A549 (cell line): ENCODE results near the gene APOL2. TPM values are rescaled to one million over a fixed set of nuclear protein-coding genes. Genes with fewer than 3 reads are reported as not detected.
"Not testable (repeated sequence)": the region's sequence is repeated elsewhere in the genome, so short reads cannot be mapped to it uniquely, and the experiment has no call there.

Experiments
- ATAC-seq, 2 experiments: fragments of 200-7000 bp in 1 of 2; fragments of >200 bp in 1 of 2; cut with Nextera tagmentation in 1 of 2; cut with Tn5 transposase in 1 of 2; 3 replicates each; pipeline versions ENCODE4 v1.8.0 to v1.9.1; 2018 to 2020; ENCODE audit warnings: mild to moderate bottlenecking in 1 of 2, moderate library complexity in 1 of 2
- CTCF ChIA-PET: fragments of 300-600 bp; sonication (Branson Sonifier 250); formaldehyde crosslinking; extraction: SDS; loops from one replicate; lab custom pipeline; 2021; ENCODE audit warnings: antibody characterized with exemption, inconsistent platforms; lab: Yijun Ruan, JAX
- POLR2A ChIA-PET: fragments of 350-600 bp; formaldehyde crosslinking; extraction: SDS; loops from one replicate; lab custom pipeline; 2021; ENCODE audit warnings: antibody characterized with exemption, inconsistent platforms; lab: Yijun Ruan, JAX
- DNase-seq, 2 experiments: peaks; one replicate each; pipeline versions ENCODE4 v3.0.0 to v3.0.0-alpha.2; 2011 to 2016; ENCODE audit warnings: low read depth in 1 of 2, low spot score in 1 of 2
- FAIRE-seq: peaks from 2 replicates; lab custom pipeline; 2011; peaks lifted over from hg19 to GRCh38; lab: Jason Lieb, UNC
- H3K27ac ChIP-seq, 2 experiments: fragments of >200 bp; sonication (Bioruptor Twin); formaldehyde crosslinking; 3 replicates each; pipeline ENCODE4 v1.5.1; 2016 to 2017
- H3K4me1 ChIP-seq: fragments of >200 bp; sonication (Bioruptor Twin); formaldehyde crosslinking; 3 replicates; pipeline ENCODE4 v1.6.1; 2016
- H3K4me2 ChIP-seq: fragments of >200 bp; sonication (Bioruptor Twin); formaldehyde crosslinking; 3 replicates; pipeline ENCODE4 v1.6.1; 2016
- H3K4me3 ChIP-seq: fragments of >200 bp; sonication (Bioruptor Twin); formaldehyde crosslinking; 3 replicates; pipeline ENCODE4 v1.5.1; 2016
- H3K9me3 ChIP-seq: fragments of >200 bp; sonication (Bioruptor Twin); formaldehyde crosslinking; 3 replicates; pipeline ENCODE4 v1.6.1; 2016
- CBX2 ChIP-seq: fragments of 200-600 bp; sonication (generic); IDR thresholded peaks from 2 replicates; pipeline ENCODE4 v1.6.1; 2016; ENCODE audit warnings: low read depth, mild to moderate bottlenecking, borderline replicate concordance
- CEBPB ChIP-seq, 2 experiments: fragments of >200 bp in 1 of 2; sonication (Bioruptor Twin) in 1 of 2; formaldehyde crosslinking in 1 of 2; IDR thresholded peaks; 2 replicates each; pipeline ENCODE4 v1.6.1; 2012 to 2016
- HDAC2 ChIP-seq: fragments of 200-600 bp; sonication (generic); IDR thresholded peaks from 2 replicates; pipeline ENCODE4 v1.6.1; 2016
- HEYL ChIP-seq: fragments of 250-450 bp; sonication (Bioruptor Pico); IDR thresholded peaks from 2 replicates; pipeline ENCODE4 v1.8.0; 2021; ENCODE audit warnings: mild to moderate bottlenecking, moderate library complexity
- HOXB5 ChIP-seq: fragments of 250-450 bp; sonication (Bioruptor Pico); IDR thresholded peaks from 2 replicates; pipeline ENCODE4 v1.5.0; 2020; ENCODE audit warnings: mild to moderate bottlenecking, moderate library complexity
- JUNB ChIP-seq: fragments of >200 bp; sonication (Bioruptor Twin); formaldehyde crosslinking; IDR thresholded peaks from 2 replicates; pipeline ENCODE4 v1.6.1; 2016
- KDM1A ChIP-seq: fragments of 200-600 bp; sonication (generic); IDR thresholded peaks from 2 replicates; pipeline ENCODE4 v1.6.1; 2016; ENCODE audit warnings: low read depth, mild to moderate bottlenecking
- KDM5A ChIP-seq: fragments of 200-600 bp; sonication (generic); IDR thresholded peaks from 2 replicates; pipeline ENCODE4 v1.6.1; 2016; ENCODE audit warnings: antibody characterized with exemption, mild to moderate bottlenecking
- NPAS2 ChIP-seq: fragments of 250-450 bp; sonication (Bioruptor Pico); IDR thresholded peaks from 2 replicates; pipeline ENCODE4 v1.8.0; 2022; ENCODE audit warnings: mild to moderate bottlenecking, moderate library complexity, borderline replicate concordance
- RCOR1 ChIP-seq: fragments of 150-350 bp; IDR thresholded peaks from 2 replicates; pipeline ENCODE4 v1.6.1; 2014; ENCODE audit warnings: antibody characterized with exemption, low read length, low read depth
- TFCP2L1 ChIP-seq: fragments of 250-450 bp; sonication (Bioruptor Pico); IDR thresholded peaks from 2 replicates; pipeline ENCODE4 v1.5.0; 2021; ENCODE audit warnings: mild to moderate bottlenecking
- ZFP36 ChIP-seq: fragments of 450-650 bp; IDR thresholded peaks from 2 replicates; pipeline ENCODE4 v1.6.1; 2014; ENCODE audit warnings: borderline replicate concordance; ENCODE audit not compliant: partially characterized antibody
- ZNF302 ChIP-seq: fragments of 250-450 bp; sonication (Bioruptor Pico); IDR thresholded peaks from 2 replicates; pipeline ENCODE4 v1.9.0; 2021; ENCODE audit warnings: inconsistent platforms, mild to moderate bottlenecking, moderate library complexity
- WGBS: methylation state at CpG from one replicate; pipeline ENCODE4 v1.1.6; 2017; ENCODE audit errors: missing lambda C conversion rate; 5-methylcytosine and 5-hydroxymethylcytosine counted together
- polyA plus RNA-seq, 4 experiments: library from polyadenylated mRNA; depleted of rRNA in 3 of 4; stranded (reverse); fragments of >200 nt; fragmentation: RNase III in 1 of 4; extraction: RNeasy Plus Mini Kit Qiagen cat#74134 plus additional on column Dnase treatment in 1 of 4; gene quantifications; 2 replicates in 3 of 4; 3 replicates in 1 of 4; pipeline ENCODE4 v1.2.3, GENCODE V29; 2011 to 2017
- TF ChIP-seq, protein P1 (sequence below): fragments of 250-450 bp; sonication (Bioruptor Pico); IDR thresholded peaks from 2 replicates; pipeline ENCODE4 v1.5.0; 2020; ENCODE audit warnings: low read depth, mild to moderate bottlenecking, moderate library complexity
- TF ChIP-seq, protein P2 (sequence below): fragments of 450-650 bp; IDR thresholded peaks from 2 replicates; pipeline ENCODE4 v1.6.1; 2014; ENCODE audit warnings: antibody characterized with exemption

APOL2 gene
- polyA plus RNA-seq, 2 of the 4 experiments (the other 2 are of a cell fraction) = 8.7 to 23.8 TPM

GRCh38 chr22:36201630-36202319 lies 37.6 kb downstream of the APOL2 start, which contains the start of gene APOL4:
APOL4 (minus strand) TSS chr22:36201809; CDS start chr22:36201734, 75 bp downstream.
- Histone ChIP-seq H3K9me3 (no peaks in the 10 kb centered on the region), H3K4me1 (no peaks in the 10 kb centered on the region), H3K27ac (no peak within 1 kb of the TSS), H3K4me3 (no peak within 1 kb of the TSS), H3K4me2 (no peak within 1 kb of the TSS)
- DNase-seq = no peak
- 83% methylated on average over 11 of the region's 13 CpGs for WGBS
- TF ChIP-seq ZNF302 (CRISPR knock-in tag) (no peak), CEBPB (IDR thresholded peaks at IDR 0.05) (no peak), KDM5A (no peak), NPAS2 (CRISPR knock-in tag) (no peak), HDAC2 (no peak)
- TF ChIP-seq, protein P1, sequence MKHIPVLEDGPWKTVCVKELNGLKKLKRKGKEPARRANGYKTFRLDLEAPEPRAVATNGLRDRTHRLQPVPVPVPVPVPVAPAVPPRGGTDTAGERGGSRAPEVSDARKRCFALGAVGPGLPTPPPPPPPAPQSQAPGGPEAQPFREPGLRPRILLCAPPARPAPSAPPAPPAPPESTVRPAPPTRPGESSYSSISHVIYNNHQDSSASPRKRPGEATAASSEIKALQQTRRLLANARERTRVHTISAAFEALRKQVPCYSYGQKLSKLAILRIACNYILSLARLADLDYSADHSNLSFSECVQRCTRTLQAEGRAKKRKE (CRISPR knock-in tag) = no peak
- TF ChIP-seq, protein P2, sequence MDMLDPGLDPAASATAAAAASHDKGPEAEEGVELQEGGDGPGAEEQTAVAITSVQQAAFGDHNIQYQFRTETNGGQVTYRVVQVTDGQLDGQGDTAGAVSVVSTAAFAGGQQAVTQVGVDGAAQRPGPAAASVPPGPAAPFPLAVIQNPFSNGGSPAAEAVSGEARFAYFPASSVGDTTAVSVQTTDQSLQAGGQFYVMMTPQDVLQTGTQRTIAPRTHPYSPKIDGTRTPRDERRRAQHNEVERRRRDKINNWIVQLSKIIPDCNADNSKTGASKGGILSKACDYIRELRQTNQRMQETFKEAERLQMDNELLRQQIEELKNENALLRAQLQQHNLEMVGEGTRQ = no peak
- CTCF ChIA-PET = interaction anchor here (0.6 to 1.0 kb wide), 3 partner anchors 20 to 100 kb away, joined by 3 read pairs; partner anchors contain the start of gene APOL2
- POLR2A ChIA-PET = no interaction called here
- no peak for FAIRE-seq
- ATAC-seq = no peak

- H3K4me1 ChIP-seq, H3K4me2 ChIP-seq, H3K9me3 ChIP-seq, DNase-seq, H3K4me3 ChIP-seq, POLR2A ChIA-PET, ATAC-seq, FAIRE-seq, H3K27ac ChIP-seq: not testable (repeated sequence)
- CTCF ChIA-PET = interaction anchor here (1.0 kb wide), 1 partner anchor 21 kb away, joined by 3 read pairs; no protein-coding TSS in a partner anchor
- WGBS = 90% methylated on average over 1 of the region's 5 CpGs
Observed at GRCh38 chr22:36201025-36201424, 38.3 kb downstream of the APOL2 start.

DNA sequence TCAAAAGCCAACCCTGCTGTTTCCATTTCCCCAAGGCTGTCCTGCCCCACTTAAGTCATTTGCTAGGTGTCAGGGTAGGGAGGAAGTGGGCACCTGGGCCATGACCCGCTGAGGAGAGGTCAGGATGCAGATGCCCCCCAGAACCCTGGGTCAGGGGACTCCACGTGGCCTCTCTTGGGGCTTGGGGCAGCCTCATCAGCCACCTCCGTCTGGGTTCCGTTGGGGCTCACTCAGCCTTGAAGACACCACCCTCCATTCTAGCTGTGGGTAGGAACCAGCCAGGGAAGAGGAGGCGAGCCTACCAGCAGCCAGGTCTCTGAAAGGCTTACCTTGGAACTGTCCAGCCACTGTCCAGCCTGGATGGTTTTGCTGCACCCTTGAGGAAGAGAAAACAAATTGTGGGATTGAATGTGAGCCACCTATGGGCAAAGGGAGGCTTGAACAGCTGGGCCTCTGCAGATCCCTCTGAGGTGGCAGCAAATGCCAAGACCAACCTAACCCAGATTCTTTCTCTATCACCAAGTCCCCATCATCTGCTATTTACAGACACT lies 40.3 kb downstream of the APOL2 start:
- WGBS = 58% methylated on average over 2 of the region's 5 CpGs
- Histone ChIP-seq H3K9me3 (no peaks in the 10 kb centered on the region), H3K4me2 (no peak overlapping the region), H3K4me3 (no peak overlapping the region), H3K27ac (no peak overlapping the region), H3K4me1 (no peaks in the 10 kb centered on the region)
- ChIA-PET POLR2A (interaction anchor here (0.6 kb wide), 1 partner anchor 81 kb away, joined by 4 read pairs; no protein-coding TSS in a partner anchor), CTCF (interaction anchor here (0.9 to 1.0 kb wide), 2 partner anchors 22 to 57 kb away, joined by 3 read pairs; no protein-coding TSS in a partner anchor)
- ATAC-seq (peak; percentile 31 to 57; a peak in 2 of 6 replicates), FAIRE-seq (no peak), DNase-seq (no peak)
- TF ChIP-seq CEBPB (IDR thresholded peaks at IDR 0.05) = no peak
- TF ChIP-seq CBX2 = no peak
- TF ChIP-seq RCOR1 = no peak
- no peak for TF ChIP-seq HEYL

GRCh38 chr22:36198536-36198935 lies 40.8 kb downstream of the APOL2 start:
- no peak for DNase-seq
- H3K4me1 ChIP-seq = no peaks in the 10 kb centered on the region
- no peak for FAIRE-seq
- H3K4me2 ChIP-seq = no peak overlapping the region
- H3K4me3 ChIP-seq = no peak overlapping the region
- no peaks in the 10 kb centered on the region for H3K9me3 ChIP-seq
- WGBS = 76% methylated on average over 3 of the region's 3 CpGs
- ChIA-PET CTCF (interaction anchor here (0.6 to 1.0 kb wide), 3 partner anchors 23 to 70 kb away, joined by 3 read pairs; no protein-coding TSS in a partner anchor), POLR2A (no interaction called here)
- TF ChIP-seq HOXB5 (CRISPR knock-in tag) (no peak), KDM1A (no peak), ZFP36 (no peak), JUNB (no peak), TFCP2L1 (no peak), KDM5A (no peak)
- TF ChIP-seq, protein P2 = no peak
- no peak for ATAC-seq
- H3K27ac ChIP-seq = no peak overlapping the region
